Natural killer cell (primary cell): ENCODE measurements around the gene TTC9C. TPM values are rescaled to one million over a fixed set of nuclear protein-coding genes. Genes with fewer than 3 reads are reported as not detected.

Experiments used
- ATAC-seq, 3 donors: fragments of 150-1000 bp in 2 of 3; fragments of 200-7000 bp in 1 of 3; cut with Tn5 transposase; 1 replicate in 1 of 3; 2 replicates in 2 of 3; pipeline ENCODE4 v1.10.0; 2021; ENCODE audit warnings: mild to moderate bottlenecking in 2 of 3, moderate library complexity in 2 of 3
- DNase-seq, 2 donors: peaks; one replicate each; pipeline versions ENCODE4 v3.0.0 to v3.0.0-alpha.2; 2013 to 2021; ENCODE audit warnings: mixed read lengths in 1 of 2
- H3K27ac ChIP-seq: one replicate; pipeline ENCODE4 v1.5.1; 2013; ENCODE audit warnings: mild to moderate bottlenecking, low read length
- H3K27me3 ChIP-seq: one replicate; pipeline ENCODE4 v1.6.1; 2013; ENCODE audit warnings: low read length; ENCODE audit not compliant: control insufficient read depth, insufficient read depth
- H3K36me3 ChIP-seq: one replicate; pipeline ENCODE4 v1.6.1; 2013; ENCODE audit warnings: low read length; ENCODE audit not compliant: control insufficient read depth, insufficient read depth
- H3K4me1 ChIP-seq: one replicate; pipeline ENCODE4 v1.6.1; 2013; ENCODE audit warnings: low read length; ENCODE audit not compliant: control insufficient read depth, insufficient read depth
- H3K4me3 ChIP-seq: one replicate; pipeline ENCODE4 v1.5.1; 2013; ENCODE audit warnings: low read length
- H3K9me3 ChIP-seq: one replicate; pipeline ENCODE4 v1.6.1; 2013; ENCODE audit warnings: low read length; ENCODE audit not compliant: control insufficient read depth, insufficient read depth
- H3K27ac Mint-ChIP-seq, 2 donors: one replicate each; pipeline ENCODE4 v1.8.0; 2022; ENCODE audit warnings: mild to moderate bottlenecking in 2 of 2, mixed read lengths in 2 of 2, moderate library complexity in 1 of 2
- H3K27me3 Mint-ChIP-seq, 2 donors: one replicate each; pipeline ENCODE4 v1.8.0; 2022; ENCODE audit warnings: low read depth in 2 of 2, mixed read lengths in 2 of 2
- H3K36me3 Mint-ChIP-seq: one replicate; pipeline ENCODE4 v1.8.0; 2022; ENCODE audit warnings: mixed read lengths
- H3K4me1 Mint-ChIP-seq, 2 donors: one replicate each; pipeline ENCODE4 v1.8.0; 2022; ENCODE audit warnings: mixed read lengths in 2 of 2
- H3K4me3 Mint-ChIP-seq: one replicate; pipeline ENCODE4 v1.8.0; 2022; ENCODE audit warnings: mild to moderate bottlenecking, moderate library complexity, mixed read lengths
- H3K9me3 Mint-ChIP-seq, 2 donors: one replicate each; pipeline ENCODE4 v1.8.0; 2022; ENCODE audit warnings: mixed read lengths in 2 of 2
- WGBS: methylation state at CpG from one replicate; pipeline ENCODE4 v1.1.7; 2013; ENCODE audit warnings: missing lambda C conversion rate; ENCODE audit not compliant: insufficient coverage; 5-methylcytosine and 5-hydroxymethylcytosine counted together
- intact Hi-C: fragments of 100-400 bp; cut with micrococcal nuclease; formaldehyde crosslinking; loops from one replicate; pipeline ENCODE4 v1.14.2; 2022
- total RNA-seq, 4 donors: library from RNA; stranded (reverse); fragments of 120-200 nt in 1 of 4; gene quantifications; one replicate each; pipeline versions ENCODE4 v1.2.3 to v1.2.4, GENCODE V29; 2013 to 2022
- TF ChIP-seq, protein P1 (sequence below): fragments of 200-600 bp; IDR thresholded peaks from one replicate; pipeline ENCODE4 v1.8.0; 2022; ENCODE audit warnings: antibody characterized with exemption

TTC9C gene, protein sequence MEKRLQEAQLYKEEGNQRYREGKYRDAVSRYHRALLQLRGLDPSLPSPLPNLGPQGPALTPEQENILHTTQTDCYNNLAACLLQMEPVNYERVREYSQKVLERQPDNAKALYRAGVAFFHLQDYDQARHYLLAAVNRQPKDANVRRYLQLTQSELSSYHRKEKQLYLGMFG
- 10 to 100 TPM; 18.3 to 27.2 (median 23.2) TPM for total RNA-seq
- 42.4 TPM for total RNA-seq (2013)

- 0% methylated on average over 29 of the region's 29 CpGs for WGBS
- peak; percentile 73 to 91 for DNase-seq
- TF ChIP-seq, protein P1, sequence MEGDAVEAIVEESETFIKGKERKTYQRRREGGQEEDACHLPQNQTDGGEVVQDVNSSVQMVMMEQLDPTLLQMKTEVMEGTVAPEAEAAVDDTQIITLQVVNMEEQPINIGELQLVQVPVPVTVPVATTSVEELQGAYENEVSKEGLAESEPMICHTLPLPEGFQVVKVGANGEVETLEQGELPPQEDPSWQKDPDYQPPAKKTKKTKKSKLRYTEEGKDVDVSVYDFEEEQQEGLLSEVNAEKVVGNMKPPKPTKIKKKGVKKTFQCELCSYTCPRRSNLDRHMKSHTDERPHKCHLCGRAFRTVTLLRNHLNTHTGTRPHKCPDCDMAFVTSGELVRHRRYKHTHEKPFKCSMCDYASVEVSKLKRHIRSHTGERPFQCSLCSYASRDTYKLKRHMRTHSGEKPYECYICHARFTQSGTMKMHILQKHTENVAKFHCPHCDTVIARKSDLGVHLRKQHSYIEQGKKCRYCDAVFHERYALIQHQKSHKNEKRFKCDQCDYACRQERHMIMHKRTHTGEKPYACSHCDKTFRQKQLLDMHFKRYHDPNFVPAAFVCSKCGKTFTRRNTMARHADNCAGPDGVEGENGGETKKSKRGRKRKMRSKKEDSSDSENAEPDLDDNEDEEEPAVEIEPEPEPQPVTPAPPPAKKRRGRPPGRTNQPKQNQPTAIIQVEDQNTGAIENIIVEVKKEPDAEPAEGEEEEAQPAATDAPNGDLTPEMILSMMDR, result no peak
- H3K9me3 Mint-ChIP-seq, result no peaks in the 10 kb centered on the region
- H3K27ac Mint-ChIP-seq, result peak within 1 kb of the TSS; percentile 99
- Histone ChIP-seq H3K4me3 (peak within 1 kb of the TSS; percentile 91), H3K9me3 (no peaks in the 10 kb centered on the region), H3K27ac (peak within 1 kb of the TSS; percentile 88), H3K27me3 (no peaks in the 10 kb centered on the region), H3K4me1 (peaks cover 44% of the 10 kb centered on the region), H3K36me3 (peaks cover 29% of the 10 kb centered on the region)
- intact Hi-C loops, result loop anchor here (1.0 to 5.0 kb wide), 4 partner anchors 33 to 153 kb away; partner anchors contain the start of genes C11orf98, CSKMT and POLR2G
- ATAC-seq, result peak; percentile 37 to 45 (median 41)
- H3K4me1 Mint-ChIP-seq, result peaks cover 49 to 59% of the 10 kb centered on the region in 2 donors
- H3K4me3 Mint-ChIP-seq, result peak within 1 kb of the TSS; percentile 98
- H3K27me3 Mint-ChIP-seq, result no peaks in the 10 kb centered on the region
- peaks cover 14% of the 10 kb centered on the region for H3K36me3 Mint-ChIP-seq
Observed at GRCh38 chr11:62728171-62728988, at the start of gene TTC9C. TTC9C (plus strand) TSS chr11:62728486; CDS start chr11:62728849, 363 bp downstream.

DNA sequence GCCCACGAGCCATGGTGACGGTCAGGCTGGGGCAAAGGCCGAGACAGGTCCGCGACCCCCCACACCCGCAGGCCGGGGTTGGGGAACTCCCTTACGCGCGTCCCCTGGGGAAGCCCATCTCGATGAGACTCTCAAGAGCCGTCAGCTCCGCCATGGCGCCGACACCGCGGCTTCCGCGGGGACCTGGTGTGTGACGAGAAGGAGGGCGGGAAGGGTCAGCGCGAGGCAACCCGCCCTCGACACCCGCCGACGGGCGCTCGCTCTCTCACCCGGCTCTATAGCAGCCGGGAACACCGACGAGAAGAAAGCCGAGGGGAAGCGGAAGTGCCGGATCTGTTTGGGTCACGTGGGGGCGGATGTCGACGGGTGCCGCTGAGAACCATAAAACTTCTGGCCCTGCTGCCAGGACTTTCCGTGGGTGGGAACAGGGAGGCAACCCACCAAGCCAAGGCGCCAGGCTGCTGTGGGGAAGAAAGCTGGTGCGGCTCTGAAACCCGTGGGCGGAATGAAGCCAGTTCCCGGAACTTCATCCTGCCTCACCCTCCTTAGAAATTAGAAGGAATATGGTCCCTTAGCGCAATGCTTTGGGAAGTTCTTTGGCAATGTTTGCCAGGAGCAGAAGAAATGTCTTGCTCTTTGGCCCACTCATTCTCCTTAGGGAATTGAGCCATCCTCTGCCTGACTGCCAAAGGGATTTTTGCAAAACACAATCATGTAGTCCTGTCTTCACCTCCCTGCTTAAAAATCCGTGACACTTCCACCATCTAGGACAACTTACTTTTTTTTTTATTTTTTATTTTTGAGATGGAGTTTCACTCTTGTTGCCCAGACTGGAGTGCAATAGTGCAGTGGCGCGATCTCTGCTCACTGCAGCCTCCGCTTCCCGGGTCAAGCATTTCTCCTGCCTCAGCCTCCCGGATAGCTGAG lies 49.3 kb upstream of the TTC9C start, which contains the start of gene UBXN1:
Gene UBXN1, minus strand, starts transcription at position 304 of the 927 bp plus-strand sequence. Its CDS starts 150 bp downstream, at position 154.
- Mint-ChIP-seq H3K4me1 (peaks cover 26 to 31% of the 10 kb centered on the region in 2 donors), H3K36me3 (peaks cover 6% of the 10 kb centered on the region), H3K4me3 (peak within 1 kb of the TSS; percentile 93), H3K9me3 (no peaks in the 10 kb centered on the region), H3K27me3 (no peaks in the 10 kb centered on the region), H3K27ac (peak within 1 kb of the TSS; percentile 95 to 99)
- intact Hi-C loops, result loop anchor here (1.0 to 5.0 kb wide), 3 partner anchors 15 to 252 kb away; partner anchors contain the start of gene TUT1
- Histone ChIP-seq H3K27me3 (no peaks in the 10 kb centered on the region), H3K36me3 (peaks cover 20% of the 10 kb centered on the region), H3K4me3 (peak within 1 kb of the TSS; percentile 98), H3K9me3 (no peaks in the 10 kb centered on the region), H3K27ac (peak within 1 kb of the TSS; percentile 95), H3K4me1 (peaks cover 21% of the 10 kb centered on the region)
- ATAC-seq (peak; percentile 85 to 91 (median 89)), DNase-seq (peak; percentile 79 to 92)
- WGBS, result 10% methylated on average over 53 of the region's 55 CpGs
- TF ChIP-seq, protein P1, result no peak

DNA sequence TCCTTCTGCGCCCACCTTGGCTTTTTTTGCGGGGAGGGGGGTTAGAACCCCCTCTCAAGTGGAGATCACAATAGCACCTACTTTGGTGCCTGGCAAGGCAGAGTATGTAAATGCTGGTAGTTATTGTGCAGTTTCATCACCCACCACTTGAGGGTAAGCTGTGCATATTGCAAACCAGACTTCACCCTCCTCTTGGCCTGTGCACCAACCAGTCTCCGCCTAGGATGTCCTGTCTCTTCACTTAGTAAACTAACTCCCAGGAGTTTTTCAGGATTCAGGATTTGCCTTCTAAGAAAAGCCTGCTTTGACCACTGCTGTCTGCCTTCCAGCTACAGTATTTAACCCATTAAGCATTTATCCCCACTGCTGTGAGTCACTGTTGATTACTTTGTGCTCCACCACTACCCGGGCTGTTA lies 47.5 kb upstream of the TTC9C start:
- Mint-ChIP-seq H3K4me1 (peaks cover 26 to 31% of the 10 kb centered on the region in 2 donors), H3K27me3 (no peaks in the 10 kb centered on the region), H3K4me3 (peak overlapping the region; percentile 67), H3K27ac (peak overlapping the region; percentile 73 to 95), H3K36me3 (peaks cover 6% of the 10 kb centered on the region), H3K9me3 (no peaks in the 10 kb centered on the region)
- no peaks in the 10 kb centered on the region for H3K9me3 ChIP-seq
- ATAC-seq, result peak; percentile 27 to 50 (median 30)
- intact Hi-C loops, result loop anchor here (1.0 kb wide), 1 partner anchor 13 kb away; no protein-coding TSS in a partner anchor
- TF ChIP-seq, protein P1, result peak; percentile 18
- H3K4me1 ChIP-seq, result peaks cover 21% of the 10 kb centered on the region
- no peaks in the 10 kb centered on the region for H3K27me3 ChIP-seq
- 50% methylated on average over 4 of the region's 4 CpGs for WGBS
- DNase-seq, result peak in 1 of 2 donors; percentile 75
- no peak overlapping the region for H3K27ac ChIP-seq
- no peak overlapping the region for H3K4me3 ChIP-seq
- H3K36me3 ChIP-seq, result peaks cover 18% of the 10 kb centered on the region
